GM23338 (cell line): ENCODE results near the gene PXK.
"Not testable (repeated sequence)": the region's sequence is repeated elsewhere in the genome, so short reads cannot be mapped to it uniquely, and the experiment has no call there.

ENCODE experiments used
- POLR2AphosphoS5 ChIP-seq: IDR thresholded peaks from 2 replicates; pipeline ENCODE4 v1.6.1; 2016; ENCODE audit warnings: antibody characterized with exemption, low read depth
- ZNF114 ChIP-seq: fragments of 250-450 bp; sonication (Bioruptor Pico); IDR thresholded peaks from 2 replicates; pipeline ENCODE4 v1.5.0; 2020; ENCODE audit warnings: mild to moderate bottlenecking, moderate library complexity
- TF ChIP-seq, protein P1 (sequence below), 2 experiments: fragments of 200-600 bp in 1 of 2; sonication (generic) in 1 of 2; conservative IDR thresholded peaks; 2 replicates each; pipeline versions ENCODE4 v1.5.1 to v1.6.1; 2016 to 2017; ENCODE audit warnings: antibody characterized with exemption in 2 of 2, low read depth in 2 of 2, mild to moderate bottlenecking in 2 of 2, moderate library complexity in 1 of 2
- TF ChIP-seq, protein P2 (sequence below): IDR thresholded peaks from one replicate; pipeline ENCODE4 v1.6.1; 2018; ENCODE audit warnings: antibody characterized with exemption; ENCODE audit not compliant: unreplicated experiment

DNA sequence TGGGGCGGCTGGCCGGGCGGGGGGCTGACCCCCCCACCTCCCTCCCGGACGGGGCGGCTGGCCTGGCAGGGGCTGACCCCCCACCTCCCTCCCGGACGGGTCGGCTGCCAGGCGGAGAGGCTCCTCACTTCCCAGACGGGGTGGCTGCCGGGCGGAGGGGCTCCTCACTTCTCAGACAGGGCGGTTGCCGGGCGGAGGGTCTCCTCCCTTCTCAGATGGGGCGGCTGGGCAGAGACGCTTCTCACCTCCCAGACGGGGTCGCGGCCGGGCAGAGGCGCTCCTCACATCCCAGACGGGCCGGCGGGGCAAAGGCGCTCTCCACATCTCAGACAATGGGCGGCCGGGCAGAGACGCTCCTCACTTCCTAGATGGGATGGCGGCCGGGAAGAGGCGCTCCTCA is 42.2 kb upstream of the PXK start:
- TF ChIP-seq POLR2AphosphoS5; ZNF114 (CRISPR knock-in tag): not testable (repeated sequence)
- TF ChIP-seq, protein P1, sequence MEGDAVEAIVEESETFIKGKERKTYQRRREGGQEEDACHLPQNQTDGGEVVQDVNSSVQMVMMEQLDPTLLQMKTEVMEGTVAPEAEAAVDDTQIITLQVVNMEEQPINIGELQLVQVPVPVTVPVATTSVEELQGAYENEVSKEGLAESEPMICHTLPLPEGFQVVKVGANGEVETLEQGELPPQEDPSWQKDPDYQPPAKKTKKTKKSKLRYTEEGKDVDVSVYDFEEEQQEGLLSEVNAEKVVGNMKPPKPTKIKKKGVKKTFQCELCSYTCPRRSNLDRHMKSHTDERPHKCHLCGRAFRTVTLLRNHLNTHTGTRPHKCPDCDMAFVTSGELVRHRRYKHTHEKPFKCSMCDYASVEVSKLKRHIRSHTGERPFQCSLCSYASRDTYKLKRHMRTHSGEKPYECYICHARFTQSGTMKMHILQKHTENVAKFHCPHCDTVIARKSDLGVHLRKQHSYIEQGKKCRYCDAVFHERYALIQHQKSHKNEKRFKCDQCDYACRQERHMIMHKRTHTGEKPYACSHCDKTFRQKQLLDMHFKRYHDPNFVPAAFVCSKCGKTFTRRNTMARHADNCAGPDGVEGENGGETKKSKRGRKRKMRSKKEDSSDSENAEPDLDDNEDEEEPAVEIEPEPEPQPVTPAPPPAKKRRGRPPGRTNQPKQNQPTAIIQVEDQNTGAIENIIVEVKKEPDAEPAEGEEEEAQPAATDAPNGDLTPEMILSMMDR (conservative IDR thresholded peaks at IDR 0.05; ENCODE audit: low read depth in 2 of 2): not testable (repeated sequence)
- TF ChIP-seq, protein P2, sequence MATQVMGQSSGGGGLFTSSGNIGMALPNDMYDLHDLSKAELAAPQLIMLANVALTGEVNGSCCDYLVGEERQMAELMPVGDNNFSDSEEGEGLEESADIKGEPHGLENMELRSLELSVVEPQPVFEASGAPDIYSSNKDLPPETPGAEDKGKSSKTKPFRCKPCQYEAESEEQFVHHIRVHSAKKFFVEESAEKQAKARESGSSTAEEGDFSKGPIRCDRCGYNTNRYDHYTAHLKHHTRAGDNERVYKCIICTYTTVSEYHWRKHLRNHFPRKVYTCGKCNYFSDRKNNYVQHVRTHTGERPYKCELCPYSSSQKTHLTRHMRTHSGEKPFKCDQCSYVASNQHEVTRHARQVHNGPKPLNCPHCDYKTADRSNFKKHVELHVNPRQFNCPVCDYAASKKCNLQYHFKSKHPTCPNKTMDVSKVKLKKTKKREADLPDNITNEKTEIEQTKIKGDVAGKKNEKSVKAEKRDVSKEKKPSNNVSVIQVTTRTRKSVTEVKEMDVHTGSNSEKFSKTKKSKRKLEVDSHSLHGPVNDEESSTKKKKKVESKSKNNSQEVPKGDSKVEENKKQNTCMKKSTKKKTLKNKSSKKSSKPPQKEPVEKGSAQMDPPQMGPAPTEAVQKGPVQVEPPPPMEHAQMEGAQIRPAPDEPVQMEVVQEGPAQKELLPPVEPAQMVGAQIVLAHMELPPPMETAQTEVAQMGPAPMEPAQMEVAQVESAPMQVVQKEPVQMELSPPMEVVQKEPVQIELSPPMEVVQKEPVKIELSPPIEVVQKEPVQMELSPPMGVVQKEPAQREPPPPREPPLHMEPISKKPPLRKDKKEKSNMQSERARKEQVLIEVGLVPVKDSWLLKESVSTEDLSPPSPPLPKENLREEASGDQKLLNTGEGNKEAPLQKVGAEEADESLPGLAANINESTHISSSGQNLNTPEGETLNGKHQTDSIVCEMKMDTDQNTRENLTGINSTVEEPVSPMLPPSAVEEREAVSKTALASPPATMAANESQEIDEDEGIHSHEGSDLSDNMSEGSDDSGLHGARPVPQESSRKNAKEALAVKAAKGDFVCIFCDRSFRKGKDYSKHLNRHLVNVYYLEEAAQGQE: not testable (repeated sequence)
